Thoracic aorta (tissue), 2 donors: ENCODE data around the gene SYT13. TPM values are rescaled to one million over a fixed set of nuclear protein-coding genes. Genes with fewer than 3 reads are reported as not detected.

ENCODE experiments used
- ATAC-seq: fragments of 150-250 bp; one replicate; pipeline ENCODE4 v1.8.0; 2017; ENCODE audit warnings: low read depth; ENCODE audit not compliant: insufficient number of reproducible peaks, low FRiP score
- DNase-seq: peaks from one replicate; pipeline ENCODE4 v3.0.0-alpha.2; 2020; ENCODE audit warnings: low spot score
- H3K27ac ChIP-seq, 2 donors: fragments of 200-600 bp; sonication (generic); 1 replicate in 1 of 2; 2 replicates in 1 of 2; pipeline ENCODE4 v1.5.1; 2016; ENCODE audit warnings: mild to moderate bottlenecking in 2 of 2, moderate library complexity in 2 of 2
- H3K27me3 ChIP-seq: fragments of 200-600 bp; sonication (generic); replicated peaks from 2 replicates; pipeline ENCODE4 v1.6.0; 2016; ENCODE audit warnings: mild to moderate bottlenecking; ENCODE audit not compliant: insufficient read depth
- H3K36me3 ChIP-seq: fragments of 200-600 bp; sonication (generic); one replicate; pipeline ENCODE4 v1.5.1; 2016
- H3K4me1 ChIP-seq, 2 donors: fragments of 200-600 bp; sonication (generic); 1 replicate in 1 of 2; 2 replicates in 1 of 2; pipeline versions ENCODE4 v1.5.1 to v1.6.0; 2016; ENCODE audit warnings: low read depth in 2 of 2, mild to moderate bottlenecking in 1 of 2; ENCODE audit not compliant: control insufficient read depth in 1 of 2
- H3K4me3 ChIP-seq: fragments of 200-600 bp; sonication (generic); 2 replicates; pipeline ENCODE4 v1.5.1; 2016; ENCODE audit warnings: mild to moderate bottlenecking
- H3K9me3 ChIP-seq: fragments of 200-600 bp; sonication (generic); 2 replicates; pipeline ENCODE4 v1.5.1; 2016
- total RNA-seq, 2 donors: library from RNA; depleted of rRNA; stranded (reverse); fragments of >200 nt; gene quantifications; one replicate each; pipeline versions ENCODE4 v1.1.0 to v1.2.3, GENCODE V29; 2016
- TF ChIP-seq, protein P1 (sequence below): fragments of 200-600 bp; sonication (generic); IDR thresholded peaks from one replicate; pipeline ENCODE4 v1.5.1; 2019; ENCODE audit warnings: antibody characterized with exemption

The SYT13 gene
- total RNA-seq, 2 donors from 2014 or later, result not detected

GRCh38 chr11:45264839-45265515 is 21.2 kb downstream of the SYT13 start:
- ATAC-seq (no peak), DNase-seq (no peak)
- Histone ChIP-seq H3K36me3 (no peaks in the 10 kb centered on the region), H3K9me3 (no peaks in the 10 kb centered on the region), H3K4me3 (no peak overlapping the region), H3K27ac (no peak overlapping the region), H3K4me1 (peaks cover 0 to 3% of the 10 kb centered on the region in 2 donors), H3K27me3 (no peaks in the 10 kb centered on the region)
- TF ChIP-seq, protein P1, sequence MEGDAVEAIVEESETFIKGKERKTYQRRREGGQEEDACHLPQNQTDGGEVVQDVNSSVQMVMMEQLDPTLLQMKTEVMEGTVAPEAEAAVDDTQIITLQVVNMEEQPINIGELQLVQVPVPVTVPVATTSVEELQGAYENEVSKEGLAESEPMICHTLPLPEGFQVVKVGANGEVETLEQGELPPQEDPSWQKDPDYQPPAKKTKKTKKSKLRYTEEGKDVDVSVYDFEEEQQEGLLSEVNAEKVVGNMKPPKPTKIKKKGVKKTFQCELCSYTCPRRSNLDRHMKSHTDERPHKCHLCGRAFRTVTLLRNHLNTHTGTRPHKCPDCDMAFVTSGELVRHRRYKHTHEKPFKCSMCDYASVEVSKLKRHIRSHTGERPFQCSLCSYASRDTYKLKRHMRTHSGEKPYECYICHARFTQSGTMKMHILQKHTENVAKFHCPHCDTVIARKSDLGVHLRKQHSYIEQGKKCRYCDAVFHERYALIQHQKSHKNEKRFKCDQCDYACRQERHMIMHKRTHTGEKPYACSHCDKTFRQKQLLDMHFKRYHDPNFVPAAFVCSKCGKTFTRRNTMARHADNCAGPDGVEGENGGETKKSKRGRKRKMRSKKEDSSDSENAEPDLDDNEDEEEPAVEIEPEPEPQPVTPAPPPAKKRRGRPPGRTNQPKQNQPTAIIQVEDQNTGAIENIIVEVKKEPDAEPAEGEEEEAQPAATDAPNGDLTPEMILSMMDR, result no peak

- no peak for ATAC-seq
- Histone ChIP-seq H3K27me3 (no peaks in the 10 kb centered on the region), H3K4me3 (no peak overlapping the region), H3K27ac (no peak overlapping the region), H3K9me3 (no peaks in the 10 kb centered on the region), H3K36me3 (no peaks in the 10 kb centered on the region), H3K4me1 (peaks cover 0 to 3% of the 10 kb centered on the region in 2 donors)
- TF ChIP-seq, protein P1, result no peak
- no peak for DNase-seq
These were observed 22.4 kb downstream of the SYT13 start for GRCh38 chr11:45263773-45264172.

DNA sequence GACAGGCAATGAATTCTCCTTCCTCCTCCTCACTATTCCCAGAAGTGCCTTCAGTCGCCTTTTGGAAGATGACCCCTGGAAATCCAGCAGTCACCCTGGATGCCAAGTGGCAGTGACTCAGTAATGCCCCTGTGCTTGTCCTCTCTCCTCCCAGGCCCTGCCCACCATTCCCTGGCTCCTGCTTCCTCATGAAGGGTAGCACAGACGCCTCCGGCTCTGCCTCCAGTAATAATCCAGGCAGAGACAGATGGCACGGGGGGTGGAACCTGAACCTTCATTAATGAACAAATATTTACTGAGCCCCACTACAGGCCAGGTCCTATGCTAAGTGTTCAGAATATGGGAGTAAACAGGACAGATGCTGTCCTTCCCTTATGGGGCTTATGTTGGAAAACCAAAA is 23.2 kb downstream of the SYT13 start:
- no peaks in the 10 kb centered on the region for H3K27me3 ChIP-seq
- H3K4me3 ChIP-seq, result no peak overlapping the region
- ATAC-seq, result no peak
- DNase-seq, result no peak
- H3K9me3 ChIP-seq, result no peaks in the 10 kb centered on the region
- H3K36me3 ChIP-seq, result no peaks in the 10 kb centered on the region
- TF ChIP-seq, protein P1, result no peak
- H3K4me1 ChIP-seq, result peaks cover 0 to 3% of the 10 kb centered on the region in 2 donors
- no peak overlapping the region for H3K27ac ChIP-seq

GRCh38 chr11:45260071-45260470 is 26.1 kb downstream of the SYT13 start:
- Histone ChIP-seq H3K36me3 (no peaks in the 10 kb centered on the region), H3K4me3 (no peak overlapping the region), H3K27me3 (no peaks in the 10 kb centered on the region), H3K9me3 (no peaks in the 10 kb centered on the region), H3K4me1 (peaks cover 0 to 2% of the 10 kb centered on the region in 2 donors), H3K27ac (no peak overlapping the region)
- TF ChIP-seq, protein P1, result no peak
- no peak for ATAC-seq
- DNase-seq, result no peak

GRCh38 chr11:45259592-45259991 is 26.5 kb downstream of the SYT13 start:
- Histone ChIP-seq H3K4me1 (no peaks in the 10 kb centered on the region), H3K36me3 (no peaks in the 10 kb centered on the region), H3K4me3 (no peak overlapping the region), H3K9me3 (no peaks in the 10 kb centered on the region), H3K27me3 (no peaks in the 10 kb centered on the region), H3K27ac (no peak overlapping the region)
- no peak for ATAC-seq
- no peak for DNase-seq
- TF ChIP-seq, protein P1, result no peak
